HepG2 (cell line): ENCODE measurements around the gene VPS4A. TPM values are rescaled to one million over a fixed set of nuclear protein-coding genes. Genes with fewer than 3 reads are reported as not detected.
A peak's percentile ranks its signal among the peaks of the same experiment; 100 is the strongest.

Experiments used
- CBX1 ChIP-seq: IDR thresholded peaks from one replicate; pipeline ENCODE4 v1.6.1; 2016; ENCODE audit warnings: antibody characterized with exemption, low read depth
- CBX5 ChIP-seq: sonication (generic); formaldehyde crosslinking; IDR thresholded peaks from 2 replicates; pipeline ENCODE4 v1.4.0; 2020; ENCODE audit warnings: missing genetic modification reagents, borderline replicate concordance
- FOXC1 ChIP-seq: sonication (generic); formaldehyde crosslinking; IDR thresholded peaks from 2 replicates; pipeline ENCODE4 v1.8.0; 2022; ENCODE audit warnings: mild to moderate bottlenecking, missing genetic modification reagents, borderline replicate concordance
- GFI1 ChIP-seq: sonication (generic); formaldehyde crosslinking; IDR thresholded peaks from 2 replicates; pipeline ENCODE4 v1.5.0; 2020; ENCODE audit warnings: missing genetic modification reagents, mild to moderate bottlenecking, borderline replicate concordance
- HDAC1 ChIP-seq: sonication (generic); formaldehyde crosslinking; IDR thresholded peaks from 2 replicates; pipeline ENCODE4 v1.5.1; 2020; ENCODE audit warnings: mild to moderate bottlenecking, missing genetic modification reagents
- PAXIP1 ChIP-seq: sonication (generic); formaldehyde crosslinking; conservative IDR thresholded peaks from 2 replicates; pipeline ENCODE4 v1.4.0; 2020; ENCODE audit warnings: mild to moderate bottlenecking, missing genetic modification reagents, moderate library complexity
- PRMT3 ChIP-seq: sonication (generic); formaldehyde crosslinking; IDR thresholded peaks from 2 replicates; pipeline ENCODE4 v1.8.1; 2022; ENCODE audit warnings: low read depth, mild to moderate bottlenecking, moderate library complexity, missing genetic modification reagents, borderline replicate concordance
- SALL1 ChIP-seq: sonication (generic); formaldehyde crosslinking; IDR thresholded peaks from 2 replicates; pipeline ENCODE4 v1.8.0; 2022; ENCODE audit warnings: mild to moderate bottlenecking, missing genetic modification reagents
- SCMH1 ChIP-seq: sonication (generic); formaldehyde crosslinking; IDR thresholded peaks from 2 replicates; pipeline ENCODE4 v1.9.0; 2021; ENCODE audit warnings: missing genetic modification reagents, mild to moderate bottlenecking, borderline replicate concordance
- SRSF1 ChIP-seq: fragments of 200-400 bp; formaldehyde crosslinking; optimal IDR thresholded peaks from 2 replicates; pipeline ENCODE3; 2017; ENCODE audit warnings: mild to moderate bottlenecking, low read depth, low read length, moderate library complexity
- THAP7 ChIP-seq: sonication (generic); formaldehyde crosslinking; IDR thresholded peaks from 2 replicates; pipeline ENCODE4 v1.8.1; 2023; ENCODE audit warnings: mild to moderate bottlenecking, missing genetic modification reagents
- ZBTB42 ChIP-seq: sonication (generic); formaldehyde crosslinking; IDR thresholded peaks from 2 replicates; pipeline ENCODE4 v1.5.0; 2020; ENCODE audit warnings: mild to moderate bottlenecking, missing genetic modification reagents
- ZNF230 ChIP-seq: sonication (generic); formaldehyde crosslinking; IDR thresholded peaks from 2 replicates; pipeline ENCODE4 v1.4.0; 2020; ENCODE audit warnings: mild to moderate bottlenecking, missing genetic modification reagents
- ZNF331 ChIP-seq: sonication (generic); formaldehyde crosslinking; IDR thresholded peaks from 2 replicates; pipeline ENCODE4 v1.4.0; 2020; ENCODE audit warnings: missing genetic modification reagents
- ZNF337 ChIP-seq: sonication (generic); formaldehyde crosslinking; IDR thresholded peaks from 2 replicates; pipeline ENCODE4 v1.5.1; 2020; ENCODE audit warnings: missing genetic modification reagents, low read depth, mild to moderate bottlenecking, borderline replicate concordance
- ZNF556 ChIP-seq: sonication (generic); formaldehyde crosslinking; IDR thresholded peaks from 2 replicates; pipeline ENCODE4 v1.4.0; 2020; ENCODE audit warnings: mild to moderate bottlenecking, missing genetic modification reagents, borderline replicate concordance
- ZNF570 ChIP-seq: sonication (generic); formaldehyde crosslinking; IDR thresholded peaks from 2 replicates; pipeline ENCODE4 v1.4.0; 2020; ENCODE audit warnings: mild to moderate bottlenecking, missing genetic modification reagents, borderline replicate concordance
- ZNF646 ChIP-seq: sonication (generic); formaldehyde crosslinking; IDR thresholded peaks from 2 replicates; pipeline ENCODE4 v1.9.0; 2021; ENCODE audit warnings: mild to moderate bottlenecking, missing genetic modification reagents
- polyA plus RNA-seq, 8 experiments: library from polyadenylated mRNA; depleted of rRNA in 3 of 8; stranded (reverse) in 7 of 8; unstranded in 1 of 8; fragments of >200 nt; fragmentation: Illumina TruSeq in 4 of 8; extraction: Trizol in 4 of 8; gene quantifications; 2 replicates each; pipeline versions ENCODE4 v1.2.1 to v1.2.3, GENCODE V29; 2011 to 2016; ENCODE audit warnings: low read depth in 4 of 8, missing spikeins in 1 of 8, mixed read lengths in 1 of 8; ENCODE audit not compliant: insufficient read depth in 1 of 8
- total RNA-seq, 5 experiments: library from RNA; depleted of rRNA; stranded (reverse); fragments of >200 nt; fragmentation: Illumina TruSeq; extraction: Trizol; gene quantifications; 2 replicates each; pipeline ENCODE4 v1.2.3, GENCODE V29; 2016; ENCODE audit warnings: low read depth in 1 of 5

VPS4A gene
- total and polyA plus RNA-seq, 2 of the 13 experiments (the other 11 are each of a cell fraction or from before 2014, with no cell fraction given), result 13.2 to 27.9 TPM

GRCh38 chr16:69351309-69352027 lies 40.3 kb downstream of the VPS4A start, which contains the start of gene TMED6 (continued):
- TF ChIP-seq THAP7 (CRISPR knock-in tag) (no peak), SCMH1 (no peak), ZNF230 (CRISPR knock-in tag) (no peak), CBX5 (CRISPR knock-in tag) (no peak), HDAC1 (CRISPR knock-in tag) (peak; percentile 69), PAXIP1 (peak; percentile 44; the same call in 1 of the 2 replicates), ZNF646 (CRISPR knock-in tag) (no peak), ZNF556 (CRISPR knock-in tag) (no peak), ZNF331 (CRISPR knock-in tag) (peak; percentile 38; the same call in 1 of the 2 replicates), ZBTB42 (CRISPR knock-in tag) (no peak), CBX1 (no peak), PRMT3 (CRISPR knock-in tag) (no peak), FOXC1 (no peak), ZNF337 (0 out of 2 replicates have a peak, but pooled peaks have one; percentile 60), SALL1 (CRISPR knock-in tag) (peak; percentile 63; the same call in 1 of the 2 replicates), GFI1 (no peak; the same call in 1 of the 2 replicates), ZNF570 (CRISPR knock-in tag) (no peak), SRSF1 (no peak)
